A204.1 (cell line): ENCODE results near the gene RAB3IL1.

Experiments
- FAIRE-seq: peaks from 2 replicates; lab custom pipeline; 2012; peaks lifted over from hg19 to GRCh38; lab: Jason Lieb, UNC

The RAB3IL1 gene

DNA sequence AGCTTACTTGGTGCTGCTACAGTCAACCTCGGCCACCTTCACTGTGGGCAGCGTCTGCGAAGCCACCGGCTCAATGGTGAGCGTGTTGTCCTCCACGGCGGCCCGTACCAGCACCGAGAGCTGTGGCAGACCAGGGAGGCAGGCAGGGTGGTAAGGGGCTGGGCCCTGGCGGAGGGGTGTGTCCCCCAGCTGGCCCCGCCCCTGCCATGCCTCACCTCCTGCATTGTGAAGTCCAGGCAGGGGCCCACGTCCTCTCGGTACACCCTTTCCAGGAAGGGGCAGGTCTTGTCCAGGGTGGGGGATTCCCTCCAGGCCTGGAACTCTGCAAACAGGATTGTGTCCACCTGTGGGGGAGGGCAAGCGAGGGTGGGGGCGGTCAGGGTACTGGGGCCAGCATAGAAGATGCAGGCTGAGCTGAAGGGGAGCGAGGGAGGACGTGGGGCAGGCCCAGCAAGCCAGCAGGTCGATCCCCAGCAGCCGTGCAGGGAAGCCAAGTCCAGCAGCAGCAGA is 12.8 kb downstream of the RAB3IL1 start:
- FAIRE-seq, result no peak

- no peak for FAIRE-seq
Measured at GRCh38 chr11:61903845-61904244, 13.5 kb downstream of the RAB3IL1 start.

- FAIRE-seq, result no peak
Measured at GRCh38 chr11:61902313-61902712, 15.1 kb downstream of the RAB3IL1 start.

DNA sequence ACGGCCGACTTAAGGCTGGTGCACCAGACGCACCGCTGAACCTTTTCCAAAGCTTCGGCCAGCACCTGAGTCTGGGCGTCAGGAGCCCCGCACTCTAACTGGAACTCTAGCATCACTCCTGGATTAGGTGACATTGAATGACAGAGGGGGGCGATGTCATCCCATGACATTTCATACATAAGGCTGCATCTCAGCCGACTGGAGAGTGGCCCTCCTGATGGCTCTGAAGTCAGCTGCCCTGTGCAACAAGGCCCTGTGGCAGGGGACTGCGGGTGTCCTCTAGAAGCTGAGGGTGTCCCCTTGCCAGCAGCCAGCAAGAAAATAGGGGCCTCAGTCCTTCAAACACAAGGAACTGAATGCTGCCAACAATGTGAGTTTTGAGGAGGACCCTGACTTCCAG is 16.0 kb downstream of the RAB3IL1 start:
- FAIRE-seq, result no peak

- FAIRE-seq, result no peak
Measured at GRCh38 chr11:61900251-61900650, 17.1 kb downstream of the RAB3IL1 start.

- FAIRE-seq, result no peak
Measured at GRCh38 chr11:61899146-61899841, 18.1 kb downstream of the RAB3IL1 start.

DNA sequence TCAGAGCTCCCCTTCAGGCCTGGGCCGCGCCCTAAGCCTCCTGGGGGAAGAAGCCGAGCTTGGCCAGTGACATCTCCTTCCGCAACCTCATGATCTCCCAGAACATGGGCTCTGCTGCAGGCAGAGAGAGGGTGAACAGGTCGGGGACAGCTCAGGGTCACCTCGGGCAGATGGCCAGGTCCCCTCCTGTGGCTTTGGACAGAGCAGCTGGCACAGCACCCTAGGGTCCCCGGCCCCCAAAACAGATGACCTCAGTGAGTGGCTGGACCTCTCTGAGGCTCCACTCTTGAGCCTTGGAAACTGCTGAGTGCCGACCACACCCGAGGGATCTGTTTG is 19.2 kb downstream of the RAB3IL1 start:
- FAIRE-seq, result no peak

DNA sequence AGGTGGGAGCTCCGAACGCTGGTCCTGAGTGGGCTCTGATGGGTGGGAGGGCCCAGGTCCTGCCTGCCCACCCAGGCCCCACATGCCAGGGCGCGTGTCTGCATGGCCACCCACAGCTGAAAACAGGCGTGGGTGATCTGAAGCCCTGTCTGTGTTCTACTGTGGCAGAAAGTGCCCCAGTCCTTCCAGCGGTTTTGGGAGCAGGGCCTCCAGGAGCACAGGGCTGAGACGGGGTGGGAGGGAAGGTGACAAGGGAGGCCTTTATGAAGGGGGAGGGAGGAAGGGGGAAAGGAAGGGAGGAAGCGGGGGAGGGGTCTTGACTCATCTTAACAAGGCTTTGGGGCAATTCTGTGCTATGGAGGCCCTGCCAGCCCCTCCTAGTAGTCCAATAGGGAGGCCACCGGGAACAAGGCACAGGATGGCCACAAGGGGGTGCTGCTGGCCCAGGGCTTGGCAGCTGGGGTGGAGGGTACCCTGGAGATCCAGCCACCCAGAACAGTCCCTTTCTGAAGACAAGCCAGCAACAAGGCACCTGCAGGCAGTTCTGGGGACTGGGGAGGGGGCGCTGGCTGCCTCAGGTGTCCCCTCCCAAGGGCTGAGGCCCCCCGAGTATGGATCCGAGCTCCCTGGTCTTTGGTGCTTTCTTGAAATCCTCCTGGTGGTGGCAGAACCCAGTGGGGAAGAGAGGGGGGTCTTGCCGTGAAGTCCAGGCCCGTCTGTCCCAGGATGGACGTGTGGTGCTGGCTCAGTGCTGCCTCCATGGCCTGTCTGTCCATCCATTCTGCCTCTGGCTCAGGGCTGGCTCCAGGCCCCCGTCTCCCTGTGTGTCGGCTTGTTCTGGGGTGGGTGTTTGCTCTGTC is 19.7 kb downstream of the RAB3IL1 start:
- FAIRE-seq, result no peak

GRCh38 chr11:61896665-61897386 is 20.5 kb downstream of the RAB3IL1 start:
- no peak for FAIRE-seq

GRCh38 chr11:61895718-61896059 is 21.7 kb downstream of the RAB3IL1 start:
- FAIRE-seq, result no peak

DNA sequence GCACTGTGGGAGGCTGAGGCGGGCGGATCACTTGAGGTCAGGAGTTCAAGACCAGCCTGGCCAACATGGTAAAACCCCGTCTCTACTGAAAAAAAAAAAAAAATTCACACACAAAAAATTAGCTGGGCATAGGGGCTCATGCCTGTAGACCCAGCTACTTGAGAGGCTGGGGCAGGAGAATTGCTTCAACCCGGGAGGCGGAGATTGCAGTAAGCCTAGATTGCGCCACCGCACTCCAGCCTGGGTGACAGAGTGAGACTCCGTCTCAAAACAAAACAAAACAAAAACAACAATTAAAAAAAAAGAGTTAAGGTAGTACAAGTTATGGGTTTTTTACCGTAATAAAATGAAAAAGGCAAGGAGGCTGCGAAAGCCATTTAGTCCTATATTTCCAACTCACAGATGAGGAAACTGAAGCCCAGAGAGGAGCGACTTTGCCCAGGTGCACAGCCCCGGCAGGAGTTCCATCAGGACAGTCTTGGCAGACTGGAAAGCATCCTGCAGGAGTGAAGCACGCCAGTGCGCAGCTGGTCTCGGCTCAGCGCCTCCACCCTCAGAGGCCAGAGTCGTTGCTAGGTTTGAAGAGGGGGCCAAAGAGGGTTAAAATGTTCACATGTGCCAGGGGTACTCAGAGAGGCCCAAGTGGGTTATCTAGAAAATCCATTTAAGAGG is 22.2 kb downstream of the RAB3IL1 start:
- FAIRE-seq, result no peak

- no peak for FAIRE-seq
Measured at GRCh38 chr11:61893981-61894380, 23.4 kb downstream of the RAB3IL1 start.

GRCh38 chr11:61892085-61892370 is 25.3 kb downstream of the RAB3IL1 start:
- no peak for FAIRE-seq

GRCh38 chr11:61891331-61892084 is 25.9 kb downstream of the RAB3IL1 start, which contains the start of gene FADS3:
Gene FADS3 (minus strand): TSS chr11:61891545. CDS start chr11:61891381, 164 bp downstream.
- FAIRE-seq, result no peak

GRCh38 chr11:61890529-61891330 is 26.6 kb downstream of the RAB3IL1 start:
- no peak for FAIRE-seq

GRCh38 chr11:61889831-61890230 is 27.5 kb downstream of the RAB3IL1 start:
- no peak for FAIRE-seq

- FAIRE-seq, result no peak
Measured at GRCh38 chr11:61888590-61888989, 28.8 kb downstream of the RAB3IL1 start.

DNA sequence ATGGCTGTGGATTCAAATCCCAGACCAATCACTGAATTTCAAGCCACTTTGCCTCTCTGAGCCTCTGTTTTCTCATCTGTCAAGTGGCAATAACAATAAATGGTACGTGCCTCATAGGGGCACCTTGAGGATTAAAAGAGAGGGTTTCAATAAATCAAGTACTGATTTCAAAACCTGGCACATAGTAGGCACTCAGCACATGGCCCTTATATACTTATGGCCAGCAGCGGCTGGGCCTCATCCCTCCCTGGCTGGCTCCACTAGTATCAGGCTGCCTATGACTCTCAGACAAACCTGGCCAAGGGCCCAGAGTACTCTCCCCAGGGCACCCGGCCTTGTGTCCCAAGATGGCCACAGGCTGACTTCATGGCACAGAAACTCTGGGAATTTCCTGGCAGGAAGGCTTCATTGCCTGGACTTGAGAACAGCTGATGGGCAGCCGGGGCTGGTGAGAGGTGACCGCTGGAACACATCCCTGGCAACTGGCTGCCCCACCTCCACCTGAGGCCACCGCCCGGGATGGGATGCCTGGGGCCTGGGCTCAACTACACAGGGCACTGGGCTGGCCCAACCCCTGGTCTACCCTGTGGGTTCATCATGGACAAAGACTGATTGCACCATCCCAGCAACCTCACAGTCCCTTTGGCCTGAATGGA is 29.4 kb downstream of the RAB3IL1 start:
- FAIRE-seq, result no peak

DNA sequence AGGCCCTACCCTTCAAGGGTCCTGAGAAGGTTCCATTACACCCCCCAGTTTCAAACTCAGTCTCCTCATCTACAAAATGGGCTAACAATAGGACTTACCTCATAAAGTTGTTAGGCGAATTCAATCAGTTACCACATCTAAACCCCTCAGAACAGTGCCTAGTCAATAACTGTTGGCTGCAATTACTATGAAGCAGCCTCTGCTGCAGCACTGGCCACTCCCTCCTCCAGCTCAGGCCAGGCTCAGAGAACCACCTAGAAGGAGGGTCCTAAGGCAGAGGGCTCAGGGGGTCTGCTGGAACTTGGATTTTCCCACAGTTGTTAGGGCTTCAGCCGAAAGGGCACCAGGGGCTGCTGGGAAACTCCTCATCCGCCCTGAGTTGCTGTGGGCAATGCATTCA is 30.7 kb downstream of the RAB3IL1 start:
- no peak for FAIRE-seq

GRCh38 chr11:61885784-61886580 is 31.4 kb downstream of the RAB3IL1 start:
- FAIRE-seq, result no peak
